IMR-90 (cell line): ENCODE measurements around the gene MAP6.

Experiments used
- CTCF ChIP-seq: conservative IDR thresholded peaks from 2 replicates; pipeline ENCODE4 v1.5.1; 2012; ENCODE audit warnings: mild to moderate bottlenecking, low read depth, low read length, improper control_type of control experiment
- FOS ChIP-seq: fragments of 150-350 bp; IDR thresholded peaks from 2 replicates; pipeline ENCODE4 v1.6.1; 2016; ENCODE audit warnings: low read depth, low read length
- POLR2A ChIP-seq: IDR thresholded peaks from 2 replicates; pipeline ENCODE4 v1.6.1; 2012; ENCODE audit warnings: mild to moderate bottlenecking, low read depth, low read length
- RCOR1 ChIP-seq: IDR thresholded peaks from 2 replicates; pipeline ENCODE4 v1.6.1; 2012; ENCODE audit warnings: mild to moderate bottlenecking, low read length, improper control_type of control experiment; ENCODE audit not compliant: insufficient replicate concordance
- RFX5 ChIP-seq: IDR thresholded peaks from 2 replicates; pipeline ENCODE4 v1.8.0; 2012; ENCODE audit warnings: low read depth, mild to moderate bottlenecking, low read length, moderate library complexity
- SMC3 ChIP-seq: fragments of 150-350 bp; IDR thresholded peaks from 2 replicates; pipeline ENCODE4 v1.6.1; 2016; ENCODE audit warnings: low read depth, mild to moderate bottlenecking, antibody characterized with exemption, low read length, moderate library complexity

- TF ChIP-seq SMC3 (no peak), CTCF (no peak), RFX5 (no peak), POLR2A (no peak), FOS (no peak), RCOR1 (no peak)
Observed at GRCh38 chr11:75596914-75597313, 71.9 kb downstream of the MAP6 start.
